NK-92 (cell line): ENCODE results near the gene EML1.

Source experiments
- DNase-seq: peaks from one replicate; lab custom pipeline; 2025; ENCODE audit not compliant: unreplicated experiment; lab: John Stamatoyannopoulos, UW

The EML1 gene

DNA sequence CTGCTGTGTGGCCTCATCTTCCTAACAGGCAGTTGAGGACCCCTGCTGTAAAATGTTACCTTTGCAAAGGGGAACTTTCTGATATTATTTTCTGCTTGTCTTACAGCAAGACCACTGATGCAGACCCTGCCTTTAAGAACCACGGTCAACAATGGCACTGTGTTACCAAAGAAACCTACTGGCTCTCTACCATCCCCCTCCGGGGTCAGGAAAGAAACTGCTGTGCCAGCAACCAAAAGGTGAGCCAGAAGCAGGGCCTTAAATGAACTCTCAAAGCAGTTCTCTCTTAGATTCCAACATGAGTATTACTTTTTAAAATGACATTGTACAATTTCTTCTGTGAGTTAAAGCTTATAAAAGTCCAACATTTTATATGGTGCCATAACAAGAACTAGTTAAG is 72.2 kb downstream of the EML1 start:
- no peak for DNase-seq

DNA sequence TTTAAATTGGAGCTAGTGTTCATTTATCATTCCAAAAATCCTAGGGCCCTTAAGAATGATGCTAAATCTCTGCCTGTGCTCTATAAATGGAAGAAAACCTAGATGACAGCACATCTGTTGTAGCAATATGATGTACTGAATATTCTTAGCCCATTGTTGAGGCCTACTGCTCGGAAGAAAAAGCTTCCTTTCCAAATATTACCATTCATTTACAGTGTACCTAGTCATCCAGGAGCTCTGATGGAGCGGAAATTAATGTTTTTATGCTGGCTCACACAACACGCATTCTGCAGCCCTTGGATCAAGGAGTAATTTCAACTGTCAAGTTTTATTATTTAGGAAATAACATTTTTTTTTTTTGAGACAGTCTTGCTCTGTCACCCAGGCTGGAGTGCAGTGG is 77.4 kb downstream of the EML1 start:
- DNase-seq = no peak

DNA sequence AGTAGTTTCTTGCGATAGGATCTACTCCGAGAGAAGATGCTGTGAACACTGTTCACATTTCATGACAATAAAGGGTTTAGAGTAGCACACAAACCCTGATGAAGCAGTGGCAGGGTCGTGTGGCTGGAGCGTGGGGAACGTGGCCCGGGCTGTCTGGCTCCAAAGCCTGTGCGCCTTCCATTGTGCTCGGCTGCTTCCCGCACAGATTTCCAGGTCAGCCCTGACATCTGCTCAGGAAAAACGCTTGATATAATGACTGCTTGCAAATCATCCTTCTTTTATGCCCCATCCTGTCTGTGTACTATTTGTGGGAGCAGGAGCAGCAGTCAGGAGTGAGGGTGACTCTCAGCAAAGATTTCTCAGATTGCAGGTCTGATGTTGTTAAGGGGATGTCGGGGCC is 78.6 kb downstream of the EML1 start:
- no peak for DNase-seq

DNA sequence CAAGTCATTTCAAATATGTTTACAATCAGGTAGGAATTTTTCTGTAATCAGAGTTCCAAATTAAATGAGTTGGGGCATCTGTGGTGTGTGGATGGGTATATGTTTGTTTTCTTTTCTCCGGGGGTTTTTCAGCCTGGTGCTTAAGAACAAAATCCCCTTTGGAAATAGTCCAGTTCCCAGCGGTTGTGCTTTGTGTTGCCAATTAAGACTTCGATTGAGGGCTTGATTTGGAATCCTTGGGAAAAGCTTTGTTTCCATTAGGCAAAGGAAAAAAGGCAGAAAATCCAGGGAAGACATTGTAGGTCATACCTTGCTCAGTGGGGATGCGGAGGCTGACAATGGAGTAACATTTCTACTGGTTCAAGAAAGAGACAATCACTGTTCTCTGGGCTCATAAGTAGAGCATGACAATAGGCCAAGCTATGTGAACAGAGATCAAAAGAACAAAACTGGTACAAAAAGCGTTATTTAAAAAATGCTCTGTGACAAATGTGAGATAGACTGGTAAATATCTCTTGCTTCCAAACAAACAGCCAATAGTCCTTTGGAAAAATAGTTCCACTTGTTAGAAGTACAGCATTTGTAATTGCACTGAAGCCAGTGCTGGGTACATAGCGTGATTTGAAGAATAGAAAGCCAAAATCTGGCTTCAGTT is 79.7 kb downstream of the EML1 start:
- no peak for DNase-seq

DNA sequence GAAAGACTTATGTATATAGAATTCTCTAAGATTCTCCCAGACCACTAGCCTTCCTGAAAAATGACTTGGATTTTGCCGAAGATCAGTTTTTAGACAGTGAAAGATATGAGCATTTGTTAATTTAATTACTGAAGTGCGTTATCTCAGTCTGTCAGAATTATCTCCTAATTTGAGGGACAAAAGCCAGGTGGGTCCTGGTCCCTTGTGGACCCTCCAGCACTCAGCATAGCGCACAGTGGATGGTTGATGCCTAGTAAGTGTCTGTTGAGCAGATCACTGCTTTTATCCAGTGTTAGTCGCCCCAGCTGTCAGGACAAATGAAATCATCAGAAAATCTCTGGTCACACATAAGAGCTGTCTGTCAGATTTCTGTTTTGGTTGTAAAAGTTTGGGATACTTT is 80.4 kb downstream of the EML1 start:
- DNase-seq = no peak

DNA sequence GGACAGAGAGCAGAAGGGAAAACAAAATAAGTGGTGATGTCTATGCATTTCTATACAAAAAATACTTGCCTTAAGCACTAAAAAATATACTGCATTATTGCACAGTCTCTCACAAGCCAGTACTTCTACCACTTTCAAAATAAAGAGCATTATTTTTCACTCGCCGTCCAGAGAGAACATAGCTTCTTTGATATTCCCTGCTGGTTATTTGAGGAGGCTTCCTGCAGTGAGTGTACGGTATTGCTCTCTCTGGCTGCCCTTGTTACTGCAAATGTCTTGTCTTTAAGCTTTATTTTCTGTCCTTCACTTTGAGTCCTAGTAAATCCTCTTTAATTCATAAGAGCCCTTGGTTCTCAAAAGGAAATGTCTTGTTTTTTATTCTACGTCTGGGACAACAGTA is 81.1 kb downstream of the EML1 start:
- no peak for DNase-seq

DNA sequence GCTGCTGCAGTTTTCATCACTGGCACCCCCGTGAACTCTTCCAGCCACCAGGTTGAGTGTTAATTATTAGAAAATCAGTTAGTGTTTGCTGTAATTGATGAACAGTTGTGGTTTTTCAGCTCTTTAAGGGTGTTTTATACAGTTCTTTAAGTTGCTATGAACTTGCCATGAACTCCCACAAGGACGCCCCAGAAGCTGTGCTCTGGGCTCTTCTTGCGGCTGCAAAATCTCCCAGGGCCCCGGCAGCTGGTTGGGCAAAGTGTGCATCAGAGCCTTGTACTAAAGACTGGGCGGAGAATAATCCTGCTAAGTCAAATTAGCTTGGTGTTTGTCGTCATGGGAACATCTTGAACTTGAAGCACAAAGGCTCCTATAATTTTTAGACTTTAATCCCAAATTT is 82.2 kb downstream of the EML1 start:
- DNase-seq = no peak

DNA sequence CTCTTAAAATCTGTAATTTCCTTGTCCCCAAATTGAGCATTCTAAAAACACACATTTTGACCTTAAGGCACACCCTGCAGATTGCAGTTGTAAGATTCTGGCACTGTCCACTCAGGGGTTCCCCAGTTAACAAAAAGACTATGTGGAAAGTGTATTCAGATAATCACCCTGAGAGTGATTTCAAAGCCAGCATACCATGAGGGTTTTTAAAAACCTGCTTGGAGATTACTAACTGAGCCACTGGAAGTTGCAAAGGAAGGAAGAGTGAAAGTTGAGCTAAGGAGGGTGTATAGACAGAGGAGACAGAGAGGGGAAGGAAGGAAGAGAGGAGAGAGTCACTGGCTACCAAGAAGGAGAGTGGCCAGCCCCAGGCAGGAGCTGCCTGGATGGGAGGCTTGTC is 82.6 kb downstream of the EML1 start:
- DNase-seq = no peak

DNA sequence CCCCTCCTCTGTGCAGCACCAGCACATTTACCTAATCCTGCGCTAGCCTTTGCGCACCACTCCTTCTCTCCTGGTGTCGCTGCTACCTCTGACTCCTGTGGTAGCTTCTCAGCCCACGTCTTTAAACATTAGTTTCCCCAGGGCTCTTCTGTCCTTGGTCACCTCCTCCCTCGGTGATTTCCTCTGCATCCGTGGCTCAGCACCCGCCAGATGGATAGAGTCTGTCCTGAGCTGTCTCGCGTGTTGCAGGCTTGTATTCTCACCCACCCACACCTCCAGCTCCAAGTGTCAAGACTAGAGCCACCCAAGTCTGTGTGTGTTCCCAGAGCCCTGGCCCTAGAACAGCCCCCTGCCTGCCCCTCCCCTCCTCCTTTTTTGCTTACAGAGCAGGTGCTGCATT is 83.2 kb downstream of the EML1 start:
- DNase-seq = no peak

DNA sequence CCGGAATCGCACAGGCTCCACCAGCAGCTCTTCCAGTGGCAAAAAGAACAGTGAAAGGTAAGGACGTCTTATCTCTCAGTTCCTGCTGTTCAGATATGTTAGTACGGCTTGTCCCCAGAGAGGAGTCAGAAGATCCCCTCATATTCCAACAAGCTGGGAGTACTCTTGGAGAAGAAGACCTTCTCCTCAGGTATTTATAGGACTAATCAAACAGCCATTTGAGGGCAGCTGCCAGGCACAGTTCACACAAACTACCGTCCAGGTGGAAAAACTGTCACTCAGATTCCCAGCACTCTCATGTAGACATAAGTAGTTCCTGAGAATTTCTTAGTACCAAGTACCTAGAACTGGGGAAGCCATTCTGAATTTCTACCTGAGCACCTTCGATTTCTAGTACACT is 85.3 kb downstream of the EML1 start:
- DNase-seq = no peak

DNA sequence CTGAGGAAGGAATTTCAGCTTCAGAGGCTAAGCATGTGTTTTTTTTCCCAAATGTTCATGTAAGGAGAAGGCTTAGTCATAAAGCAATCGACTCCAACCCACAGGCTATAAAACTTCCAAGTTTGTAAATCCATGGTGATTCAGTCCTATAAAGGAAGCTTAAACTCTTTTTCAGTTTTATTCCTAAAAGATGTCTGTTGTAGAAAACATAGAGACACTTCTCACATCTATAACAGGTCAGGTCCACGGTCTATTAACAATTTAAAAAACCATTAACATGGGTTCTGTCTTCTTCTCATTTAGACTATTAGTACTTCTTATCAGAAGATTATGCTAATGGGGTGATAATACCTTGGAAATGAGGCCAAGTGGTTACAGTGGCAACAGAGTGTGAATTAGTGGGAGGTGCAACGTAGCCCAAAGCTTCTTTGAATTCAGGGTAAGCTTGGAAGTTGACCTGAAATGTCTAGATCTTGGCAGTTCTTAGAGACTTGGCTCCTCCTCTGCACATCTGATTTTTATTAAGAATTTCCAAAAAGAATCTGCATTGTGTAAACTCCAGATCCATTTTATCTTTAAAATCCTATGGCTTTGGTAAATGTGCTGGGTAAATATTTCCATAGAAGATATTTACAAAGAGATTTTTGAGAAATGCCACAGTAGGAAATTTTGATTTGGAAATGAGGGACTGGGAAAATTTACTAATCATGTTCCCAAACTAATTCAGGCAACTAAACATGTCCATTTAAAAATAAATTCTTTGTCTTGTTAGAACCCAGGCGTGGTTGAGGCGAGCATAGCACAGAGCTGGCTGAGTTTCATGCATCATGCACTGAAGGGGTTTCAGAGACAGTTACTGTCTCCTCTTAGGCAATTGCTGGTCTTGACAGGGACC is 86.4 kb downstream of the EML1 start:
- no peak for DNase-seq

DNA sequence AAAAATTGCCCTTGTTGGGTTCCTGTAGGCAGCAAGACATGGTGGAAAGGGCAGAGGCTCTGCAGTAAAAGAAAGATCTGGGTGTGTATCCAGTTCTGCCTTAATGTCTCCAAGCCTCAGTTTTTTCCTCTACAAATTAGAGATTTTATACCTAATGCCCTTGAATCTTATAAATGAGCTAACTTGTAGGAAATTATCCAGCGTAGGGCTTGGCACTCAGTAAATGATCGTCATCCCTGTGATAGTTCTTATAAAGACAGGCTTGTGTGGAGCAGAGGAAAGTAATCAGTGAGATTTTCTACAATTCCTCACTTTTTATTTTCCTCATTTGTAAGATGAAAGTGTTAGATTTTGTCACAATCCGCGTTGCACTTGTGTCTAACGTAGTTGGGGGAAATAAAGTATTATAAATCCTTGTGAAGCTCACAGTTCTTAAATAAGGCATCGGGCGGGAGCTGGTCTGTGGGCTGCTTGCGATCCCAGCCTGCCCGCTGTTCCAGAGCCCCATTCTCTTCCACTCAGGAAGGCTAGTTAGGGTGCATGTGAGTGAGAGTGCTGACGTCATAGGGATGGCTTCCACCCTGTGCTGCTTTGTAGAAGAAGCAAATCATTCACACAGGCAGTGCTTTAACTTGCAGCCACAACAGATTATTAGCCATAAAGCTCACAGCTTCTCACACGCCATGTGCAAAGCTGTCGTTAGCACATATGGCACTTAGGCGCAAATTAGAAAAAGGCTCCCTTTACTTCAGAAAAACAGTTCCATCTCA is 87.6 kb downstream of the EML1 start:
- DNase-seq = no peak

DNA sequence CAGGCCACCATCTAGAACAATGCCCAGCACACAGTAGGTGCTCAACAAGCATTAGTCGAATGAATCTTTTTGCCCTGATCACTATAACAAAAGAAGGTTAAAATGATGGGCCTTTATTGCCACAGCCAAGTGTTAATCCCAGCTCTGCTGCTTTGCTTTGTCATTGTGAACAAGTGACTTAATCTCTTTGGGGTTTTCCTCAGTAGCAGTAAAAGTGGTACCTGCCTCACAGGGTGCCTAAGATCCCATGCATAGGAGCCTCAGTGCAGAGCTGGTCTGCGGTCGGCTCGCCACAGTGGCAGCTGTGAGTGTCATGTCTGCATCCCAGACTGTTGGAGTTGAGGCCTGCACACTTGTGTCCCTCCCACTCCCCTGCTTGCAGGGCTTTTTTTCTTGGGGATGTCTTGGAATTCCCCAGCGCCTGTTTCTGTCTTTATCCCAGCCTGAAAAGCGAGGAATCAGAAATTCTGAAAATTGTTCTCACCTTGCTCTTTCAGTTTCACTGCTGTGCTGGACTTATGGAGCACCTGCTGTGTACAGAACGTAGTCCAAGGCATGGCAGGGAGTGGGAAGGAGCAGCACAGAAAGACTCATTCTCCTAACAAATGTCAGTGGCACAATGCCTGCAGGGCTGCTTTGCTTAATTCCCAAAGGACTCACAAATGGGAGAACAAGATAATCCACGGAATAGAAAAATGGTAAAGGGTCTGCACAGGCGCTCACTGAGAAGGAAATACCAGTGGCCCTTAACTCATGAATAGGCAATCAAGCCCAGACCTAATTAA is 90.8 kb downstream of the EML1 start:
- no peak for DNase-seq

DNA sequence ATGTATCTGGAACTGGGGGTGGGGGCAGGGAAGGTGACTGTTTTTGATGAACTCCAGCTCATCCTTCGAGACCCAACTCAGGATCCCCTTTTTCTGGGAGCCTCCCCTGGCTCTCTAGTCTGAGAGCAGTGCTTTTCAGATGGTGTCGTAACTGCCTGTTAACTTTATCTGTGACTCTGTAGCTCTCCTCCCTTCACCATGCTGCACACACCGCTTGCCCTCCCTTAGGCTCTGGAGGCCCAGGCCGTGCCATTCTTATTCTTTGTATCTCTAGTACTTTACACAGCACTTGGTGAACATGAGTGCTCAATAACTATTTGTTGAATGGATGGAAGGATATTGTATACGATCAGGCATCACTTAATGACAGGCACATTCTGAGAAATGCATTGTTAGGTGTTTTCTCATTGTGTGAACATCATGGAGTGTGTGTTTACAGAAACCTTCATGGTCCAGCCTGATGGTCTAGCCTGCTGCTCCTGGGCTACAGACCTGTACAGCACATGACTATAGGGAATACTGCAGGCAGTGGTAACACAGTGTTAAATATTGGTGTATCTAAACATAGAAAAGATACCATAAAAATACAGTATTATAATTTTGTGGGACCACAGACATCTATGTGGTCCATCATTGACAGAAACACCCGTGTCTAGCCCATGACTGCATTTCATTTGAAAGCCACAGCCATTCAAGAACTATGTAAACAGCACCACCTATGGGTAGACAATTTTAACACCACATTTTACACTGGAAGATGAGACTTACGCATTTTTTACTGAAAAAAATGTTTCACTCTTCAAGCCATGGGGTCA is 91.8 kb downstream of the EML1 start:
- no peak for DNase-seq

DNA sequence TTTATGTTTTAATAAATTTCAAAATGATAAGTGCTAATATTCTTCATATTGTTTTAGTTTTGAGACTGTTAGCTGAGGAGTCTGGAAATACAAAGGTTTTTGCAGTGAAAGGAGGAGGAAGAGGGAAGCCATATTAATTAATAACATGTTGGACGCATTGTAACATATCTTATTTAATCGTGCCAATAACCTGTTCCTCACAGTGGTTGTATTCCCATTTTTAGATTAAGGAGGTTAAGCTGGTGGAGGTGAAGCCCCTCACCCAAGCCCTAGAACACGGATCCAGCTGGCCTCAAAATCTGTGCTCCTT is 92.4 kb downstream of the EML1 start:
- DNase-seq = no peak

DNA sequence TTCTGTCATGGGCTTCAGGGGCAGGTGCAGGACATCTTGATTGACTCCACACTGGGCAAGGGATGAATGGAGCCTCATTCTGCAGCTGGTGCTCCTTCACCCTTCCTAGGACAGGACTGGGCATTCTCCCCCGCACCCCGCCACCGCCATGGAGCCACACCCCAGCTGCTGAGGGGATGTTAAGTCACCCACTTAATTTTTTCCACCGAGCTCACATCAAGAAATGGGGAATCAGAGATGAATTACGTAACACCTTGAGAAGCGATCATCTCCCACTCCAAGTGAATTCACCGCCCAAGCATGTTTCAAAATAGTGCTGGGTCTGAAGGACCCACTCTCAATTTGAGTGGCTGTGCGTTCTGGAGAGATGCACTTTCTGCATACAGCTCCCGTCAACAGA is 94.2 kb downstream of the EML1 start:
- no peak for DNase-seq

DNA sequence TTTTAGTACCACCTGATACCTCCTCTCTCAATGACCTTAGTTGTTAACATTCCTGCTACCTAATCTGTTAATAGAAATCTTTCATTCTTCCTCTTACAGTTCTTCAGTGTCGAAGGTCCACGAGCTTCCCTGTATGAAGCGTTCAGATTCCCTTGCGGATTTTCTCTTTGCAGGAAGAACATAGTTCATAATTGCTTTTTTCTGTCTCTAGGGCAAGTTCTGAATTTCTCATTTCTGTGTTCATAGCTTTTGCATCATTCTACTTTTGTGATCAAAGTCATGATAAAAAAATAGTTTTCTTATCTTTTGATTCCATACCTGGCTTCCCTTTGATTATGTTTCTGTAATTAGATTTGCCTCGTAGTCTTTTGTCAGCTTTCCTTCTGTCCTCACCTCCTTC is 94.9 kb downstream of the EML1 start:
- no peak for DNase-seq

DNA sequence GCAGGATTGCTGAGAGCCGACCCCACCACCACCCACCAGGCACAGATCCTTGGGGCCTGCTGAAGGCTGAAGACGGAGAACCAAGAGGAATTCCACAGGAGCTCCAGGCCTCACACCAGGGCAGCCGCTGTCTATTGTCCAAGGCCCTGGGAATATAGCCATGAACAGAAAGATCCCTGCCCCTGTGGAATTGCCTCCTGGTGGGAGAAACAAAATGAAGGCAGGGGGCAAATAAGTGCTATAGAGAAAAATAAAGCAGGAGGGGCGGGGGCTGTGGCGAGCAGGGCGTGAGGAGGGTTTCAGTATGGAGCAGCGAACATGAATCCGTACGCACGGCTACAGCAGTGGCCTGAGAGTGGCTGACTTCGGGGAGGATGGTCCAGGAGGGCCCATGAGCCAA is 96.1 kb downstream of the EML1 start:
- no peak for DNase-seq

DNA sequence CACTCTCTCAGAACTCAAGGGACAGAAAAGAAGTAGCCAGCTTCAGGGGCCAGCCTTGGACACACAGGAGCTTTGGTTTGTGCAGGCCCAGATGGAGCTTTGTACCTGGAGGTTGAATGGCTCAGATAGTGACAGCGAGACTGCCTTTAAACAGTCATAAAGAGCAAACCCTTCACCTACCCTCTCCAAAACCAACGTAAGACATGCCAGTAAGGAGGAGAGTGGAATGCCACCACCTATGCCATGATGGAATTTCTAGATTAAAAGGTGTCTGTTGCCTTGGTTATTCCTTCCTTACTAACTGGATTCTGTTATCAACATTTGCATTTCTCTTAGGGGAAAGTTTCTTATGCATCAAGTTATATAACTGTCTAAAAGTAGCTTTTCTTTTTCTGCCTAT is 98.1 kb downstream of the EML1 start:
- DNase-seq = no peak

DNA sequence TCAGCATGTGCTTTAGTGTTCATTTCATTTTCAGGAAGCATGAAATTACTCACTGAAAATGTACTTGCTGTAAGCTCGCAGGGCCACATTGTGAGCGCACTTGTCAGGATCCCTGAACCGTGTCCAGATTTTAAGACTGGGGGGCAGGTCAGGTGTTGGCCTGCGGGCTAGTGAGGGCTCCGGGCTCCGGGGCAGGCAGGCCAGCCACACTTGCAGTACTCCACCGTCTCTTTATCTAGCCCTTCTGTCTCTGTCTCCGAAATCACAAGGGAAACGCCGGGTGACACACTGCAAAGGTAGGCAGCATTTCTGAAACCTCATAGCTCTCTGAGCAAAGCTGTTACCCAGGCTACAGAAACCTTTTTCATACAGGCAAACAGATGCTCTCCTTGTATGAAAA is 98.7 kb downstream of the EML1 start:
- no peak for DNase-seq

DNA sequence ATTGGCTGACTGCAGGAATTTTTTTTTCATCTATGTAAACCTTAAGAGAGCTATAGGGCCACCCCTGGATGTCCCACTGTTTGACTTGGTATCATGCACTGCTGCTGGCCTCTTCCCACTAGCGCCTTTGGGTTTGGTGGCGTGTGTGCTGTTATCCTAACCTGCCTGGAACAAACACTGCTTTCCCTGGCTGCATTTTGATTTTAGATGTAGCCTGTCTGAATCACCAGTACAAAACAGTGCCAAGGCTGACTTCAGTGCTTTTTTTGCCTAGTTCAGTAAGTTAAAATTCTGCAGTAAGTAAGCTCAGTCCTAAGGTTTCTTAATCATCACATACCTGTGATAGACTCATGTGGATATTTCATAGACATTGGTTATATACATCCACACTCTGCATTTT is 99.2 kb downstream of the EML1 start:
- DNase-seq = no peak
